ENCODE data around the gene OBSCN.

Gene OBSCN

GRCh38 chr1:228293393-228293792, 85.5 kb downstream of the OBSCN start:
- DNase-seq: no peak

GRCh38 chr1:228293816-228294500, 86.1 kb downstream of the OBSCN start:
- no peak for DNase-seq

DNA sequence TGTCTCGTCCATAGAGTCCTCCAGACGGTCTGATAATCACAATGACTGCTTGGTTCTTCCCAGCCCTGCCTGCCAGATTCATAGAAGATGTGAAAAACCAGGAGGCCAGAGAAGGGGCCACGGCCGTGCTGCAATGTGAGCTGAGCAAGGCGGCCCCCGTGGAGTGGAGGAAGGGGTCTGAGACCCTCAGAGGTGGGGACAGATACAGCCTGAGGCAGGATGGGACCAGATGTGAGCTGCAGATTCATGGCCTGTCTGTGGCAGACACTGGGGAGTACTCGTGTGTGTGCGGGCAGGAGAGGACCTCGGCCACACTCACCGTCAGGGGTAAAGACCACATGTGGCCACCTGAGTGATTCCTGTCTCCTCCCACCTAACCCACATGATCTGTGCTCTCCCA, 86.9 kb downstream of the OBSCN start:
- no peak for DNase-seq

DNA sequence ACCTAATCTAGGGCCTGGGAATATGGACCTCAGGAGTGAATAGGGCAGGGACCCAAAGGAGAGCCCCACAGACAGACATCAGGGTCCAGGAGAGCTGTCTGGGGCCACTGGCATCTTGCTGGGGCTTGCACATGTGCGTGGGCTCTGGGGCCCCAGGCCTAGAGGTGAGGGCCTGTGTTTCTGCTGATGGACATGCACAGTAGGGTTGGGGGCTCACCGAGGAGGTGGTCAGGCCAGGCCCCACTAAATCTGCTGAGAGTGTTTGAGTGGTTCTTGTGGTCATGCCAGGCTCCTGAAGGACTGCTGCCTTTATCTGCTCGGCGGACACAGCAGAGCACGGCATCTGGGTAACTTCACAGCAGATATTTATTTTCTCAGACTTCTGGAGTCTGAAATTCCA, 87.4 kb downstream of the OBSCN start:
- no peak for DNase-seq

- no peak for DNase-seq
Observed at GRCh38 chr1:228295981-228296380, 88.1 kb downstream of the OBSCN start.

GRCh38 chr1:228297242-228297641, 89.4 kb downstream of the OBSCN start:
- DNase-seq: no peak

- DNase-seq: no peak
Observed at GRCh38 chr1:228297822-228298221, 90.0 kb downstream of the OBSCN start.

DNA sequence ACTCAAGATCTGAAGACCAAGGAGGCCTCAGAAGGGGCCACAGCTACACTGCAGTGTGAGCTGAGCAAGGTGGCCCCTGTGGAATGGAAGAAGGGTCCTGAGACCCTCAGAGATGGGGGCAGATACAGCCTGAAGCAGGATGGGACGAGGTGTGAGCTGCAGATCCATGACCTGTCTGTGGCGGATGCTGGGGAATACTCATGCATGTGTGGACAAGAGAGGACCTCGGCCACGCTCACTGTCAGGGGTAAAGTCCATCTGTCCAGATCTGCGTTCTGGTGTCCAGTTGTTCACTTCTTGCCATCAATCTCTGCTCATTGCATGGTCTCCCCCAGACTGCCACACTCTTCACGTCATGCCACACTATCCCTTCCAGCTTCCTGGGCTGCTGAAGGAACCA, 90.6 kb downstream of the OBSCN start:
- DNase-seq: no peak

DNA sequence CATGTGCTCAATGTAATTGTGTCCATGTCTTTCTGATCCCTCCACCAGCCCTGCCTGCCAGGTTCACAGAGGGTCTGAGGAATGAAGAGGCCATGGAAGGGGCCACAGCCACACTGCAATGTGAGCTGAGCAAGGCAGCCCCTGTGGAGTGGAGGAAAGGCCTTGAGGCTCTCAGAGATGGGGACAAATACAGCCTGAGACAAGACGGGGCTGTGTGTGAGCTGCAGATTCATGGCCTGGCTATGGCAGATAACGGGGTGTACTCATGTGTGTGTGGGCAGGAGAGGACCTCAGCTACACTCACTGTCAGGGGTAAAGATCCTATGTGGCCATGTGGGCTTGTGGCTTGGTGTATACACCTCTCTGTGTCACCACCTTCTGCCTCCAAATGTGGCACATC, 91.4 kb downstream of the OBSCN start:
- no peak for DNase-seq

GRCh38 chr1:228299901-228300300, 92.1 kb downstream of the OBSCN start:
- DNase-seq: no peak

DNA sequence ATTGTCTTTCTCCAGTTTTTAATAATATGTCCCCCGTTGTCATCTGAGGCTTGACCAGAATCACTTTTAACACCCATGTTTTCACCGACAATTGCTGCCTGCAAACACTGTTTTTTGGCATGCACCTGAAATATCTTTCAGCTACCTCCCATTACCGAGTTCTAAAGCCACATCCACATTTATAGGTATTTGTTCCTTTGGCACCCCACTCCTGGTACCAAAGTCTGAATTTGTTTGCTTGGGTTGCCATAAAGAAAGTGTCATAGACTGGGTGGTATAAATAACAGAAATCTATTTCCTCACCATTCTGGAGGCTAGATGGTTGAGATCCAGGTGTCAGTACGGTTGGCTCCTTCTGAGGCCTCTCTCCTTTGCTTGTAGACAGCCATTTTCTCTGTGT, 94.2 kb downstream of the OBSCN start:
- DNase-seq: no peak

DNA sequence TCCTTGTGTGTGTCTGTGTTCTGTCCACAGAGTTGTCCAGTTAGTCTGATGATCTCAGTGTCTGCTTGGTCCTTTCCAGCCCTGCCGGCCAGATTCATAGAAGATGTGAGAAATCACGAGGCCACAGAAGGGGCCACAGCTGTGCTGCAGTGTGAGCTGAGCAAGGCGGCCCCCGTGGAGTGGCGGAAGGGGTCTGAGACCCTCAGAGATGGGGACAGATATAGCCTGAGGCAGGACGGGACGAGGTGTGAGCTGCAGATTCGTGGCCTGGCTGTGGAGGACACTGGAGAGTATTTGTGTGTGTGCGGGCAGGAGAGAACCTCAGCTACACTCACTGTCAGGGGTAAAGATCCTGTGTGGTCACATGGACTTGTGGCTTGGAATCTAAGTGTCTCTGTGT, 95.8 kb downstream of the OBSCN start:
- no peak for DNase-seq

- DNase-seq: no peak
Observed at GRCh38 chr1:228304225-228304624, 96.4 kb downstream of the OBSCN start.

DNA sequence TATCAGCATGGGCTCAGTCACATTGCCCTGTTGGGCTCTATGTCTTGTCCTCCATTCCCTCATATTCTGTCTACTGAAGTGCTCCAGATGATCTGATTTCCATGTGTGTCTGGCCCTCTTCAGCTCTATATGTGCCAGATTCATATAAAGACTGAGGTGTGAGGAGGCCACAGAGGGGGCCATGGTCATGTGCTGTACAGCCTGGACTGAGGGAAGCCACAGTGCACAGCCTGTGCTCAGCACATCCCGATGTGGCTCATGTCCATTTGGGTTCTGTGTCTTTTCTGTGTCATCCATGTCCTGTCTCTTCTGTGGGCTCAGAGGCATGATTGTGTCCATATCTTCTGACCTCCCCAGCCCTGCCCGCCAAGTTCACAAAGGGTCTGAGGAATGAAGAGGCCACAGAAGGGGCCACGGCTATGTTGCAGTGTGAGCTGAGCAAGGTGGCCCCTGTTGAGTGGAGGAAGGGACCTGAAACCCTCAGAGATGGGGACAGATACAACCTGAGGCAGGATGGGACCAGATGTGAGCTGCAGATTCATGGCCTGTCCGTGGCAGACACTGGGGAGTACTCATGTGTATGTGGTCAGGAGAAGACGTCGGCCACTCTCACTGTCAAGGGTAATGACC, 97.0 kb downstream of the OBSCN start:
- DNase-seq: no peak

DNA sequence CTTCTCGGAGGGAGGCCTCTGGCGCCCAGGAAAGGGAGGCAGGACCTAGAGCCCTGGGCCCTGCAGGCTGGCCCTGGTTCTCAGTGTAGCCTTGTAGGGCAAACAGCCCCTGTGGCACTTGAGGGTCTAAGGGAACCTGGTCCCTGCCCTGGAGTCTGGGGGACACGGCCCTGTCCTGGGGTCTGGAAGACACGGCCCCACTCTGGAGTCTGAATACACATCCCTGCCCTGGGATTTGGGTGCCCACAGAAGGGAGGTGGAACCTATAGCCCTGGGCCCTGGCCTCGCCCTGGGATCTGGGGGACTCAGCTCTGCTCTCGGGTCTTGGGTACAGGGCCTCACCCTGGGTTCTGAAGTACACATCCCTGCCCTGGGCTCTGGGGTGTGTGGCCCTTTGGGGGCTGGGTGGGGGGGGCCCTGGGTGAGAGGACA, 97.9 kb downstream of the OBSCN start:
- DNase-seq: no peak

- DNase-seq: no peak
Observed at GRCh38 chr1:228306275-228307217, 98.7 kb downstream of the OBSCN start.

DNA sequence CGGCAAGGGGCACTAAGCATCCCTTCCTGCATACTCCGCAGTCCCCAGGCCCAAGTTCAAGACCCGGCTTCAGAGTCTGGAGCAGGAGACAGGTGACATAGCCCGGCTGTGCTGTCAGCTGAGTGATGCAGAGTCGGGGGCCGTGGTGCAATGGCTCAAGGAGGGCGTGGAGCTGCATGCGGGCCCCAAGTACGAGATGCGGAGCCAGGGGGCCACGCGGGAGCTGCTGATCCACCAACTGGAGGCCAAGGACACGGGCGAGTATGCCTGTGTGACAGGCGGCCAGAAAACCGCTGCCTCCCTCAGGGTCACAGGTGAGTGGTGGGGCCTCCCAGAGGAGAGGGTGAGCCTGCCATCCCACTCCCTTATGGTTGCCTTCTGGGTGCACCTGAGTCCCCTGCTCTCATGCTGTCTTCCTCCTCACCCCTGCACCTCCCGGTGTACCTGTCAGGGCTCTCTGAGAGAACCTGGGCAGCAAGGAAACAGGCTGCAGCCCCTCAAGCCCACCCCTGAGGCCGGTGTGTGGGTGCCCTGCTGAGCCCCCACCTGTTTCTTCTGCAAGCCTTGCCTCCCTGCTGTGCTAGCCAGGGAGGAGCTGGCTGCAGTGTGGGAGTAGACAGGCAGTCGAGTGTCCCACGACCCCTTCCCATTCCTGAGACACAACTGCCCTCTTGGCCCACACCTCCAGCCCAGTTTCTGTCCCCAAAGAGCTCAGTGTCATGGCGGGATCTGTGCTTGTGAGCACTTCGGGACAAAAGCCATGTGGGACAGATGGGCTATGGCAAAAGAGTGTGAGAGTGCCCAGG, 99.6 kb downstream of the OBSCN start:
- no peak for DNase-seq

- no peak for DNase-seq
Observed at GRCh38 chr1:228308085-228308601, 100.3 kb downstream of the OBSCN start.

DNA sequence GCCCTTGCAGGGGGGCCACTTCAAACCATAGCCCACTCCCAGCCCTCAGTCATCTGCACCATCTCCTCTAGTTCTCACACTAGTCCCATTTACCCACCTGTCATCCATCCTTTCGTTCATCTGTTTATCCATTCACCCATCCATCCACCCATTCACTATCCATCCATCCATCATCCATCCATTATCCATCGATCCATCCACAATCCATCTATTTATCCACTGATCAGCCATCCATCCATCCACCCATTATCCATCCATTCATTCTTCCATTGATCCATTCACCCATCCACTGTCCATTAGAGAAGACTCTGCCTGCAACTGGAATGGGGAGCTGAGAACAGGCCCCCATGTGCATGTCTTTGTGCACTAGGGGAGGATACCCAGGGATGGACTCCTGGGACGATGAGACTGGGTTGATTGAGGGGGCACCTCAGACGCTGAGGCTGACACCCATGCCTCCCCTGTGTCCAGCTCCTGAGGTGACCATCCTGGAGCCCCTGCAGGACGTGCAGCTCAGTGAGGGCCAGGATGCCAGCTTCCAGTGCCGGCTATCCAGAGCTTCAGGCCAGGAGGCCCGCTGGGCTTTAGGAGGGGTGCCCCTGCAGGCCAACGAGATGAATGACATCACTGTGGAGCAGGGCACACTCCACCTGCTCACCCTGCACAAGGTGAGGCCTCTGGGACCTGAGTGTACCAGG, 100.9 kb downstream of the OBSCN start:
- no peak for DNase-seq

GRCh38 chr1:228309326-228310067, 101.7 kb downstream of the OBSCN start:
- no peak for DNase-seq

DNA sequence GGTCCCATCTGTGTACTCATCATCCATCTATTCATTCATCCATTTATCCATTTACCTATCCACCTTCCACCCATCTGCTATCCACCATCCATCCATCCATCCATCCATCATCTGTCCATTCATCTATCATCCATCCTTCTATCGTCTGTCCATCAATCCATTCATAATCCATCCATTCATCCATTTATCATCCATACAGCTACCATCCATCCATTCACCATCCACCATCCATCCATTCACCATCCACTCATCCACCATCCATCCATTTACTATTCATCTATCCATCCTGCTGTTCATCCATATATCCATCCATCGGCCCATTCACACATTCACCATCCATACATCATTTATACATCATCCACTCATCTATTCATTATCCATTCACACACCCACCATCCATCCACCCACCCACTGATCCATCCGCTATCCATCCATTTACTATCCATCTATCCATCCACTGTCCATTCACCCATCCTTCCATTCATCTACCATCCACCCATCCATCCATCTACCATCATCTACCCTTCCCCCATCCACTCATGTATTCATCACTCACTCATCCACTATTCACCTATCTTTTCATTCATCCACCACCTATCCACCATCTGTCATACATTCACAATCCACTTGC, 102.4 kb downstream of the OBSCN start:
- DNase-seq: no peak

All from CD4-positive, alpha-beta T cell treated with Interleukin-17A for 4 hours (primary cell).